Measurements from ENCODE around the gene IPO9.

IPO9 gene

GRCh38 chr1:201816309-201816854 is 12.6 kb upstream of the IPO9 start:
- no peaks in the 10 kb centered on the region for H3K4me1 ChIP-seq (ENCODE audit: low read depth, poor library complexity, severe bottlenecking)
- H3K4me2 ChIP-seq = no peak overlapping the region
- no peaks in the 10 kb centered on the region for H3K79me2 ChIP-seq (ENCODE audit: insufficient read depth, low read depth)
- no peak overlapping the region for H3K4me3 ChIP-seq (IDR thresholded peaks at IDR 0.05; ENCODE audit: insufficient read depth, low read depth, low read length)
- no peaks in the 10 kb centered on the region for H4K20me1 ChIP-seq (ENCODE audit: insufficient read depth)
- H3K27ac ChIP-seq = no peak overlapping the region
- no peak for TF ChIP-seq CTCF (conservative IDR thresholded peaks at IDR 0.05; ENCODE audit: low read depth, low read length)
- H2AFZ ChIP-seq (ENCODE audit: low read depth) = no peak overlapping the region
- H3K27me3 ChIP-seq (ENCODE audit: insufficient read depth, low read depth) = no peaks in the 10 kb centered on the region
- H3K36me3 ChIP-seq (ENCODE audit: insufficient read depth) = no peaks in the 10 kb centered on the region
- no peak overlapping the region for H3K9ac ChIP-seq

GRCh38 chr1:201818971-201819750 is 9.8 kb upstream of the IPO9 start:
- Histone ChIP-seq H3K4me1 (ENCODE audit: low read depth, poor library complexity, severe bottlenecking) (no peaks in the 10 kb centered on the region), H4K20me1 (ENCODE audit: insufficient read depth) (no peaks in the 10 kb centered on the region), H3K27ac (no peak overlapping the region), H3K4me2 (no peak overlapping the region), H3K36me3 (ENCODE audit: insufficient read depth) (no peaks in the 10 kb centered on the region), H3K79me2 (ENCODE audit: insufficient read depth, low read depth) (no peaks in the 10 kb centered on the region), H2AFZ (ENCODE audit: low read depth) (no peak overlapping the region), H3K9ac (no peak overlapping the region), H3K4me3 (IDR thresholded peaks at IDR 0.05; ENCODE audit: insufficient read depth, low read depth, low read length) (no peak overlapping the region), H3K27me3 (ENCODE audit: insufficient read depth, low read depth) (no peaks in the 10 kb centered on the region)
- TF ChIP-seq CTCF (conservative IDR thresholded peaks at IDR 0.05; ENCODE audit: low read depth, low read length) = no peak

- no peak overlapping the region for H3K27ac ChIP-seq
- H3K36me3 ChIP-seq (ENCODE audit: insufficient read depth) = no peaks in the 10 kb centered on the region
- no peaks in the 10 kb centered on the region for H3K79me2 ChIP-seq (ENCODE audit: insufficient read depth, low read depth)
Observed at GRCh38 chr1:201820413-201820812, 8.5 kb upstream of the IPO9 start.

GRCh38 chr1:201825245-201825644 is 3.7 kb upstream of the IPO9 start:
- no peak overlapping the region for H3K4me2 ChIP-seq
- H3K27ac ChIP-seq = no peak overlapping the region
- no peaks in the 10 kb centered on the region for H3K27me3 ChIP-seq (ENCODE audit: insufficient read depth, low read depth)
- H3K36me3 ChIP-seq (ENCODE audit: insufficient read depth) = no peaks in the 10 kb centered on the region; the same call in 1 of the 2 replicates
- no peak overlapping the region for H3K4me3 ChIP-seq (IDR thresholded peaks at IDR 0.05; ENCODE audit: insufficient read depth, low read depth, low read length)
- TF ChIP-seq CTCF (conservative IDR thresholded peaks at IDR 0.05; ENCODE audit: low read depth, low read length) = no peak
- peaks cover 12% of the 10 kb centered on the region for H3K79me2 ChIP-seq (ENCODE audit: insufficient read depth, low read depth)
- no peak overlapping the region for H2AFZ ChIP-seq (ENCODE audit: low read depth)
- H3K4me1 ChIP-seq (ENCODE audit: low read depth, poor library complexity, severe bottlenecking) = peaks cover 13% of the 10 kb centered on the region
- H4K20me1 ChIP-seq (ENCODE audit: insufficient read depth) = peaks cover 1% of the 10 kb centered on the region; the same call in 1 of the 2 replicates
- no peak overlapping the region for H3K9ac ChIP-seq

More at GRCh38 chr1:201820413-201820812, 8.5 kb upstream of the IPO9 start:
- H3K4me2 ChIP-seq = no peak overlapping the region
- H3K4me3 ChIP-seq (IDR thresholded peaks at IDR 0.05; ENCODE audit: insufficient read depth, low read depth, low read length) = no peak overlapping the region
- H3K27me3 ChIP-seq (ENCODE audit: insufficient read depth, low read depth) = no peaks in the 10 kb centered on the region
- H4K20me1 ChIP-seq (ENCODE audit: insufficient read depth) = no peaks in the 10 kb centered on the region
- H3K9ac ChIP-seq = no peak overlapping the region
- H3K4me1 ChIP-seq (ENCODE audit: low read depth, poor library complexity, severe bottlenecking) = no peaks in the 10 kb centered on the region
- no peak overlapping the region for H2AFZ ChIP-seq (ENCODE audit: low read depth)
- no peak for TF ChIP-seq CTCF (conservative IDR thresholded peaks at IDR 0.05; ENCODE audit: low read depth, low read length)

Data from KMS-11 (cell line).